Esophagus muscularis mucosa (tissue), 4 donors: Measurements from ENCODE around the gene PNPLA1. TPM values are rescaled to one million over a fixed set of nuclear protein-coding genes. Genes with fewer than 3 reads are reported as not detected.

ENCODE experiments used
- DNase-seq: peaks from one replicate; pipeline ENCODE4 v3.0.0-alpha.2; 2017; ENCODE audit errors: extremely low spot score
- H3K27ac ChIP-seq, 4 donors: fragments of 200-600 bp; sonication (generic); replicated peaks in 1 of 4; 1 replicate in 3 of 4; 2 replicates in 1 of 4; pipeline ENCODE4 v1.5.1; 2016 to 2019; ENCODE audit warnings: mild to moderate bottlenecking in 1 of 4
- H3K27me3 ChIP-seq, 4 donors: fragments of 200-600 bp; sonication (generic); one replicate each; pipeline versions ENCODE4 v1.5.1 to v1.6.0; 2016 to 2019
- H3K36me3 ChIP-seq, 4 donors: fragments of 200-600 bp; sonication (generic); one replicate each; pipeline ENCODE4 v1.5.1; 2016 to 2019
- H3K4me1 ChIP-seq, 4 donors: fragments of 200-600 bp; sonication (generic); one replicate each; pipeline ENCODE4 v1.5.1; 2016 to 2019
- H3K4me3 ChIP-seq, 4 donors: fragments of 200-600 bp; sonication (generic); 1 replicate in 2 of 4; 2 replicates in 2 of 4; pipeline ENCODE4 v1.5.1; 2016 to 2019; ENCODE audit warnings: mild to moderate bottlenecking in 4 of 4, moderate library complexity in 1 of 4
- H3K9me3 ChIP-seq, 4 donors: fragments of 200-600 bp; sonication (generic); 1 replicate in 3 of 4; 2 replicates in 1 of 4; pipeline ENCODE4 v1.5.1; 2016 to 2019
- CTCF ChIP-seq, 3 experiments: fragments of 200-600 bp in 2 of 3; fragments of 450-650 bp in 1 of 3; sonication (generic) in 2 of 3; IDR thresholded peaks; one replicate each; pipeline ENCODE4 v1.5.1; 2017 to 2019; ENCODE audit warnings: antibody characterized with exemption in 3 of 3, mild to moderate bottlenecking in 2 of 3, moderate library complexity in 1 of 3
- EP300 ChIP-seq: sonication (generic); formaldehyde crosslinking; IDR thresholded peaks from one replicate; pipeline ENCODE4 v1.6.1; 2017; ENCODE audit warnings: antibody characterized with exemption
- POLR2A ChIP-seq: fragments of 450-650 bp; IDR thresholded peaks from one replicate; pipeline ENCODE4 v1.6.1; 2017; ENCODE audit warnings: antibody characterized with exemption, moderate library complexity, mild to moderate bottlenecking, low read depth
- POLR2AphosphoS5 ChIP-seq, 2 donors: sonication (generic); formaldehyde crosslinking; IDR thresholded peaks; one replicate each; pipeline ENCODE4 v1.6.1; 2017; ENCODE audit warnings: antibody characterized with exemption in 2 of 2
- whole genome bisulfite sequencing: methylation state at CpG from one replicate; pipeline ENCODE4 v1.1.5; 2018; 5-methylcytosine and 5-hydroxymethylcytosine counted together
- intact Hi-C: fragments of 100-400 bp; cut with DNase I; formaldehyde crosslinking; loops from one replicate; pipeline ENCODE4 v1.15.1; 2023
- total RNA-seq, 4 donors: library from RNA; depleted of rRNA; stranded (reverse); fragments of >200 nt; gene quantifications; one replicate each; pipeline versions ENCODE4 v1.1.0 to v1.2.1, GENCODE V29; 2016

The PNPLA1 gene
- total RNA-seq, 4 donors from 2014 or later: 0.33 TPM; not detected in 3

- WGBS: 87% methylated on average over 8 of the region's 8 CpGs
- DNase-seq: no peak
- no peak for TF ChIP-seq CTCF (IDR thresholded peaks at IDR 0.05)
- no peak for TF ChIP-seq POLR2AphosphoS5 (IDR thresholded peaks at IDR 0.05)
- no peak for TF ChIP-seq POLR2A
- no peak for TF ChIP-seq EP300
These were observed 25.1 kb upstream of the PNPLA1 start for GRCh38 chr6:36244641-36245280.

GRCh38 chr6:36245572-36246061 lies 24.2 kb upstream of the PNPLA1 start:
- Histone ChIP-seq H3K4me3 (no peak overlapping the region), H3K36me3 (no peaks in the 10 kb centered on the region), H3K27ac (no peak overlapping the region), H3K4me1 (peaks cover 0 to 18% (median 5%) of the 10 kb centered on the region in 4 donors), H3K9me3 (no peaks in the 10 kb centered on the region), H3K27me3 (no peaks in the 10 kb centered on the region)
- 78% methylated on average over 3 of the region's 8 CpGs for WGBS
- TF ChIP-seq POLR2AphosphoS5 (IDR thresholded peaks at IDR 0.05) (no peak), POLR2A (no peak), EP300 (no peak), CTCF (IDR thresholded peaks at IDR 0.05) (no peak)
- no peak for DNase-seq
- intact Hi-C loops: no loop called here

More at GRCh38 chr6:36244641-36245280, 25.1 kb upstream of the PNPLA1 start:
- Histone ChIP-seq H3K4me1 (peaks cover 0 to 18% (median 5%) of the 10 kb centered on the region in 4 donors), H3K27me3 (no peaks in the 10 kb centered on the region), H3K9me3 (no peaks in the 10 kb centered on the region), H3K4me3 (no peak overlapping the region), H3K36me3 (no peaks in the 10 kb centered on the region), H3K27ac (no peak overlapping the region)
- intact Hi-C loops: no loop called here

- TF ChIP-seq EP300 (no peak), POLR2A (no peak), POLR2AphosphoS5 (IDR thresholded peaks at IDR 0.05) (no peak), CTCF (IDR thresholded peaks at IDR 0.05) (no peak)
- Histone ChIP-seq H3K9me3 (no peaks in the 10 kb centered on the region), H3K27ac (no peak overlapping the region), H3K4me1 (peaks cover 0 to 18% (median 5%) of the 10 kb centered on the region in 4 donors), H3K36me3 (no peaks in the 10 kb centered on the region), H3K4me3 (no peak overlapping the region), H3K27me3 (no peaks in the 10 kb centered on the region)
- no peak for DNase-seq
- intact Hi-C loops: no loop called here
- WGBS: 87% methylated on average over 22 of the region's 22 CpGs
These were observed 23.2 kb upstream of the PNPLA1 start for GRCh38 chr6:36246506-36247268.

- DNase-seq: no peak
- TF ChIP-seq POLR2AphosphoS5 (IDR thresholded peaks at IDR 0.05) (no peak), EP300 (no peak), POLR2A (no peak), CTCF (IDR thresholded peaks at IDR 0.05) (no peak)
- no peaks in the 10 kb centered on the region for H3K9me3 ChIP-seq
- peaks cover 0 to 18% (median 5%) of the 10 kb centered on the region in 4 donors for H3K4me1 ChIP-seq
- intact Hi-C loops: no loop called here
- no peak overlapping the region for H3K4me3 ChIP-seq
- H3K36me3 ChIP-seq: no peaks in the 10 kb centered on the region
- peak overlapping the region in 3 of 4 donors; percentile 3 to 57 (median 25) for H3K27ac ChIP-seq
- WGBS: 84% methylated on average over 6 of the region's 6 CpGs
- H3K27me3 ChIP-seq: no peaks in the 10 kb centered on the region
These were observed 22.2 kb upstream of the PNPLA1 start for GRCh38 chr6:36247693-36248092.
